GM12878 (cell line): ENCODE data around the gene ETV3L. TPM values are rescaled to one million over a fixed set of nuclear protein-coding genes. Genes with fewer than 3 reads are reported as not detected.

Experiments used
- ATAC-seq: fragments of 200-7000 bp; cut with Tn5 transposase; 3 replicates; pipeline ENCODE4 v1.9.1; 2020; ENCODE audit warnings: mild to moderate bottlenecking, moderate library complexity
- BruUV-seq: library from RNA; stranded (reverse); fragments of 400-500 nt; replicated peaks from 2 replicates; lab custom pipeline; 2021; lab: Mats Ljungman, UMichigan
- CTCF ChIA-PET: fragments of 300-600 bp; sonication (Branson Sonifier 250); formaldehyde crosslinking; extraction: SDS; loops from one replicate; lab custom pipeline; 2021; ENCODE audit warnings: inconsistent platforms; lab: Yijun Ruan, JAX
- POLR2A ChIA-PET: fragments of 350-600 bp; formaldehyde crosslinking; extraction: SDS; loops from one replicate; lab custom pipeline; 2021; ENCODE audit warnings: inconsistent platforms; lab: Charles Lee
- RAD21 ChIA-PET: fragments of 300-600 bp; sonication (Branson Sonifier 250); formaldehyde crosslinking; loops from one replicate; lab custom pipeline; 2023; ENCODE audit warnings: antibody characterized with exemption; ENCODE audit not compliant: unreplicated experiment; lab: Charles Lee
- SMC1A ChIA-PET: fragments of 300-600 bp; sonication (Branson Sonifier 250); formaldehyde crosslinking; loops from one replicate; lab custom pipeline; 2023; ENCODE audit not compliant: unreplicated experiment, uncharacterized antibody; lab: Charles Lee
- DNase-seq: peaks from one replicate; pipeline ENCODE4 v3.0.0-alpha.2; 2011; ENCODE audit warnings: low read depth, low spot score
- FAIRE-seq: peaks from 3 replicates; lab custom pipeline; 2011; peaks lifted over from hg19 to GRCh38; lab: Jason Lieb, UNC
- H2AFZ ChIP-seq: 2 replicates; pipeline ENCODE4 v1.6.0; 2011; ENCODE audit warnings: low read depth, low read length, control low read depth; ENCODE audit not compliant: control insufficient read depth
- H3K27ac ChIP-seq: 2 replicates; pipeline ENCODE4 v1.5.1; 2011; ENCODE audit warnings: control low read depth; ENCODE audit not compliant: control insufficient read depth, insufficient read depth
- H3K27me3 ChIP-seq, 2 experiments: replicated peaks in 1 of 2; 2 replicates each; pipeline versions ENCODE4 v1.6.0 to v1.6.1; 2011; ENCODE audit warnings: low read length in 1 of 2; ENCODE audit not compliant: control insufficient read depth in 2 of 2, insufficient read depth in 2 of 2
- H3K36me3 ChIP-seq, 2 experiments: 2 replicates each; pipeline ENCODE4 v1.5.1; 2011; ENCODE audit warnings: low read length in 1 of 2; ENCODE audit not compliant: control insufficient read depth in 2 of 2, insufficient read depth in 2 of 2
- H3K4me1 ChIP-seq: 2 replicates; pipeline ENCODE4 v1.6.1; 2011; ENCODE audit warnings: mild to moderate bottlenecking, low read length, moderate library complexity, mixed read lengths; ENCODE audit not compliant: control insufficient read depth, insufficient read depth
- H3K4me2 ChIP-seq: 2 replicates; pipeline ENCODE4 v1.6.0; 2011; ENCODE audit warnings: control low read depth; ENCODE audit not compliant: control insufficient read depth, insufficient read depth
- H3K4me3 ChIP-seq: fragments of 200-600 bp; sonication (generic); 2 replicates; pipeline ENCODE4 v1.5.1; 2016
- H3K79me2 ChIP-seq: 2 replicates; pipeline ENCODE4 v1.6.0; 2011; ENCODE audit warnings: low read length; ENCODE audit not compliant: control insufficient read depth, insufficient read depth
- H3K9ac ChIP-seq: 2 replicates; pipeline ENCODE4 v1.8.0; 2011; ENCODE audit warnings: low read length, control low read depth, mixed read lengths; ENCODE audit not compliant: control insufficient read depth, insufficient read depth
- H3K9me3 ChIP-seq: replicated peaks from 3 replicates; pipeline ENCODE4 v1.5.1; 2011; ENCODE audit warnings: mild to moderate bottlenecking, low read length; ENCODE audit not compliant: control insufficient read depth, insufficient read depth
- H4K20me1 ChIP-seq: 2 replicates; pipeline ENCODE4 v1.6.0; 2011; ENCODE audit not compliant: control insufficient read depth, insufficient read depth
- BCLAF1 ChIP-seq: fragments of 450-650 bp; IDR thresholded peaks from 2 replicates; pipeline ENCODE4 v1.6.1; 2017; ENCODE audit warnings: antibody characterized with exemption, mild to moderate bottlenecking, moderate library complexity
- BRCA1 ChIP-seq: IDR thresholded peaks from 2 replicates; pipeline ENCODE4 v1.6.1; 2011; ENCODE audit warnings: low read depth, low read length, improper control_type of control experiment
- CBX3 ChIP-seq: fragments of 200-600 bp; sonication (generic); IDR thresholded peaks from 2 replicates; pipeline ENCODE4 v1.6.1; 2016; ENCODE audit warnings: low read depth, borderline replicate concordance
- CEBPB ChIP-seq, 2 experiments: fragments of 150-350 bp in 1 of 2; IDR thresholded peaks; 2 replicates each; pipeline ENCODE4 v1.6.1; 2012 to 2014; ENCODE audit warnings: low read depth in 2 of 2, low read length in 2 of 2, borderline replicate concordance in 1 of 2, inconsistent platforms in 1 of 2
- EGR1 ChIP-seq, 2 experiments: IDR thresholded peaks; 1 replicate in 1 of 2; 2 replicates in 1 of 2; pipeline ENCODE4 v1.6.1; 2011 to 2012; ENCODE audit warnings: low read depth in 2 of 2, low read length in 2 of 2, borderline replicate concordance in 1 of 2, mild to moderate bottlenecking in 1 of 2, moderate library complexity in 1 of 2
- EZH2 ChIP-seq: IDR thresholded peaks from 2 replicates; pipeline ENCODE4 v1.6.1; 2012; ENCODE audit warnings: low read depth, mild to moderate bottlenecking, control low read depth, inconsistent platforms, low read length, borderline replicate concordance; ENCODE audit not compliant: control insufficient read depth
- HCFC1 ChIP-seq: fragments of 150-350 bp; IDR thresholded peaks from 2 replicates; pipeline ENCODE4 v1.6.1; 2014; ENCODE audit warnings: low read length
- MTA3 ChIP-seq: IDR thresholded peaks from 2 replicates; pipeline ENCODE4 v1.6.1; 2012; ENCODE audit warnings: low read length, inconsistent platforms, borderline replicate concordance
- MXI1 ChIP-seq: fragments of 150-350 bp; IDR thresholded peaks from 2 replicates; pipeline ENCODE4 v1.6.1; 2011; ENCODE audit warnings: low read depth, mild to moderate bottlenecking, inconsistent platforms, low read length, improper control_type of control experiment
- NFXL1 ChIP-seq: fragments of 450-650 bp; IDR thresholded peaks from 2 replicates; pipeline ENCODE4 v1.6.1; 2017; ENCODE audit warnings: antibody characterized with exemption, mild to moderate bottlenecking, borderline replicate concordance
- NFYA ChIP-seq: IDR thresholded peaks from 2 replicates; pipeline ENCODE4 v1.6.1; 2011; ENCODE audit warnings: low read depth, mild to moderate bottlenecking, low read length, improper control_type of control experiment, borderline replicate concordance
- NKRF ChIP-seq: fragments of 450-650 bp; conservative IDR thresholded peaks from 2 replicates; pipeline ENCODE4 v1.6.1; 2017; ENCODE audit warnings: mild to moderate bottlenecking, moderate library complexity
- POLR2A ChIP-seq: IDR thresholded peaks from 2 replicates; pipeline ENCODE4 v1.6.1; 2011; ENCODE audit warnings: low read depth, mild to moderate bottlenecking, low read length
- POU2F2 ChIP-seq: IDR thresholded peaks from 3 replicates; pipeline ENCODE4 v1.6.1; 2011; ENCODE audit warnings: low read depth, mild to moderate bottlenecking, low read length, borderline replicate concordance
- SIN3A ChIP-seq: IDR thresholded peaks from 2 replicates; pipeline ENCODE4 v1.6.1; 2012; ENCODE audit warnings: low read depth, low read length, improper control_type of control experiment
- SPI1 ChIP-seq: IDR thresholded peaks from 2 replicates; pipeline ENCODE4 v1.6.1; 2011; ENCODE audit warnings: low read depth, mild to moderate bottlenecking, low read length, moderate library complexity, borderline replicate concordance; ENCODE audit not compliant: insufficient read depth
- SREBF2 ChIP-seq: IDR thresholded peaks from 2 replicates; pipeline ENCODE4 v1.6.1; 2012; ENCODE audit warnings: mild to moderate bottlenecking, low read length
- TCF3 ChIP-seq: IDR thresholded peaks from 2 replicates; pipeline ENCODE4 v1.6.1; 2012; ENCODE audit warnings: low read depth, mild to moderate bottlenecking, low read length, borderline replicate concordance; ENCODE audit not compliant: insufficient read depth
- YBX1 ChIP-seq: fragments of 450-650 bp; IDR thresholded peaks from 2 replicates; pipeline ENCODE4 v1.6.1; 2016; ENCODE audit warnings: antibody characterized with exemption
- WGBS: methylation state at CpG from one replicate; pipeline ENCODE4 v1.1.6; 2016; ENCODE audit warnings: low lambda C conversion rate; ENCODE audit not compliant: insufficient replicate concordance, insufficient coverage; ENCODE audit errors: missing lambda C conversion rate; 5-methylcytosine and 5-hydroxymethylcytosine counted together
- in situ Hi-C: fragments of 300-500 bp; cut with MboI; formaldehyde crosslinking; loops from 9 replicates; pipeline ENCODE4 v1.14.3; 2018; ENCODE audit warnings: mixed read lengths
- intact Hi-C: fragments of 100-400 bp; cut with micrococcal nuclease; formaldehyde crosslinking; loops from one replicate; pipeline ENCODE4 v1.14.2; 2022; ENCODE audit not compliant: unreplicated experiment
- polyA plus RNA-seq, 11 experiments: library from polyadenylated mRNA; depleted of rRNA in 4 of 11; unstranded in 6 of 11; stranded (reverse) in 5 of 11; fragments of >200 nt; fragmentation: Nextera tagmentation in 4 of 11; fragmentation: Illumina TruSeq in 1 of 11; extraction: Ambion mirVana in 4 of 11; extraction: Trizol in 1 of 11; gene quantifications; 1 replicate in 1 of 11; 2 replicates in 10 of 11; pipeline versions ENCODE4 v1.2.1 to v1.2.3, GENCODE V29; 2011 to 2016; ENCODE audit warnings: inconsistent platforms in 2 of 11, missing spikeins in 2 of 11, low read depth in 1 of 11
- total RNA-seq, 4 experiments: library from RNA; depleted of rRNA in 3 of 4; stranded (reverse); fragments of >200 nt in 3 of 4; fragmentation: Illumina TruSeq in 1 of 4; extraction: Trizol in 1 of 4; gene quantifications; 2 replicates each; pipeline versions ENCODE4 v1.2.1 to v1.2.3, GENCODE V29; 2013 to 2021

The ETV3L gene
- total and polyA plus RNA-seq, 10 of the 15 experiments (the other 5 are each of a cell fraction or from before 2014, with no cell fraction given): 0.03 to 1.3 (median 0.44) TPM

- Histone ChIP-seq H3K79me2 (no peaks in the 10 kb centered on the region), H3K9me3 (no peaks in the 10 kb centered on the region), H3K9ac (no peak overlapping the region), H2AFZ (no peak overlapping the region), H3K4me2 (no peak overlapping the region), H3K27ac (no peak overlapping the region), H3K4me1 (peaks cover 24% of the 10 kb centered on the region), H3K4me3 (no peak overlapping the region), H3K27me3 (no peaks in the 10 kb centered on the region; a peak in 1 of 4 replicates), H4K20me1 (no peaks in the 10 kb centered on the region), H3K36me3 (no peaks in the 10 kb centered on the region)
- intact Hi-C loops (no loop called here), in situ Hi-C loops (no loop called here)
- DNase-seq (no peak), ATAC-seq (no peak), FAIRE-seq (no peak)
- BruUV-seq: no TSS peak
- ChIA-PET RAD21 (interaction anchor here (2.3 to 3.8 kb wide), 2 partner anchors 13 to 36 kb away, joined by 6 to 13 read pairs; no protein-coding TSS in a partner anchor), SMC1A (interaction anchor here (0.7 to 2.6 kb wide), 5 partner anchors 13 to 52 kb away, joined by 3 to 13 read pairs (median 5); no protein-coding TSS in a partner anchor), POLR2A (no interaction called here), CTCF (interaction anchor here (1.2 to 2.2 kb wide), 3 partner anchors 13 to 53 kb away, joined by 4 to 10 read pairs (median 9); no protein-coding TSS in a partner anchor)
- WGBS: 27% methylated on average over 5 of the region's 5 CpGs
- TF ChIP-seq EZH2: no peak
- no peak for TF ChIP-seq TCF3
- no peak for TF ChIP-seq BCLAF1
- TF ChIP-seq CBX3: no peak
- TF ChIP-seq SREBF2: no peak
- no peak for TF ChIP-seq HCFC1
- no peak for TF ChIP-seq CEBPB (IDR thresholded peaks at IDR 0.05; ENCODE audit: borderline replicate concordance in 1 of 2, low read depth in 2 of 2, low read length in 2 of 2)
- TF ChIP-seq BRCA1: no peak
- no peak for TF ChIP-seq EGR1 (IDR thresholded peaks at IDR 0.05; ENCODE audit: borderline replicate concordance in 1 of 2, low read depth in 2 of 2, low read length in 2 of 2)
- TF ChIP-seq YBX1: no peak
- TF ChIP-seq MXI1: no peak
- TF ChIP-seq SIN3A: no peak
- TF ChIP-seq POLR2A: no peak
- no peak for TF ChIP-seq NFYA
- TF ChIP-seq MTA3: no peak
- no peak for TF ChIP-seq SPI1
- no peak for TF ChIP-seq NKRF
- no peak for TF ChIP-seq NFXL1
- no peak for TF ChIP-seq POU2F2
These were observed 3.7 kb upstream of the ETV3L start for GRCh38 chr1:157103268-157103667.
